K562 (cell line): Measurements from ENCODE around the gene PI16. TPM values are rescaled to one million over a fixed set of nuclear protein-coding genes. Genes with fewer than 3 reads are reported as not detected.

Source experiments
- ATAC-seq: fragments of 200-7000 bp; cut with Tn5 transposase; 3 replicates; pipeline ENCODE4 v1.9.1; 2020; ENCODE audit warnings: moderate library complexity
- BruUV-seq: library from RNA; stranded (reverse); fragments of 400-500 nt; replicated peaks from 2 replicates; lab custom pipeline; 2021; lab: Mats Ljungman, UMichigan
- CTCF ChIA-PET: fragments of 300-600 bp; formaldehyde crosslinking; extraction: SDS; loops from one replicate; lab custom pipeline; 2021; ENCODE audit warnings: low intra/inter-chr PET ratio; lab: Yijun Ruan, JAX
- POLR2A ChIA-PET: fragments of 300-600, 350-650 bp; sonication (Branson Sonifier 250); formaldehyde crosslinking; extraction: SDS; loops from one replicate; lab custom pipeline; 2021; ENCODE audit warnings: antibody characterized with exemption, inconsistent platforms; lab: Yijun Ruan, JAX
- DNase-seq, 4 experiments: peaks; one replicate each; pipeline versions ENCODE4 v3.0.0 to v3.0.0-alpha.2; 2011 to 2018; ENCODE audit warnings: low spot score in 3 of 4, mixed read lengths in 3 of 4; ENCODE audit errors: extremely low read depth in 1 of 4
- FAIRE-seq: peaks from 2 replicates; lab custom pipeline; 2011; peaks lifted over from hg19 to GRCh38; lab: Jason Lieb, UNC
- H2AFZ ChIP-seq: 2 replicates; pipeline ENCODE4 v1.6.0; 2011; ENCODE audit warnings: low read depth, low read length, control low read depth, inconsistent platforms
- H3K27ac ChIP-seq: fragments of 200-600 bp; 3 replicates; pipeline ENCODE4 v1.8.0; 2011; ENCODE audit warnings: low read depth, mild to moderate bottlenecking, control low read depth, inconsistent platforms, low read length, moderate library complexity, mixed read lengths; ENCODE audit errors: extremely low read depth
- H3K27me3 ChIP-seq, 2 experiments: fragments of 300-600 bp in 1 of 2; 2 replicates in 1 of 2; 3 replicates in 1 of 2; pipeline versions ENCODE4 v1.6.0 to v1.8.0; 2011; ENCODE audit warnings: inconsistent platforms in 2 of 2, low read length in 2 of 2, mild to moderate bottlenecking in 1 of 2, mixed read lengths in 1 of 2, moderate library complexity in 1 of 2; ENCODE audit not compliant: control insufficient read depth in 2 of 2, insufficient read depth in 2 of 2
- H3K36me3 ChIP-seq: fragments of 300-600 bp; 3 replicates; pipeline ENCODE4 v1.8.0; 2011; ENCODE audit warnings: mild to moderate bottlenecking, low read length, inconsistent platforms; ENCODE audit not compliant: control insufficient read depth, insufficient read depth
- H3K4me1 ChIP-seq, 2 experiments: fragments of 200-600 bp in 1 of 2; replicated peaks in 1 of 2; 2 replicates in 1 of 2; 3 replicates in 1 of 2; pipeline versions ENCODE4 v1.5.1 to v1.8.0; 2011; ENCODE audit warnings: inconsistent platforms in 2 of 2, low read length in 2 of 2, mild to moderate bottlenecking in 1 of 2, mixed read lengths in 1 of 2, moderate library complexity in 1 of 2; ENCODE audit not compliant: control insufficient read depth in 2 of 2, insufficient read depth in 2 of 2
- H3K4me2 ChIP-seq: 2 replicates; pipeline ENCODE4 v1.6.1; 2011; ENCODE audit warnings: low read length, control low read depth, inconsistent platforms, mixed read lengths; ENCODE audit not compliant: insufficient read depth
- H3K4me3 ChIP-seq: fragments of 200-600 bp; sonication (generic), shearing (Covaris generic); 2 replicates; pipeline ENCODE4 v1.5.1; 2016; ENCODE audit warnings: control low read depth, inconsistent platforms
- H3K79me2 ChIP-seq: fragments of 200-600 bp; 3 replicates; pipeline ENCODE4 v1.8.0; 2011; ENCODE audit warnings: low read length, inconsistent platforms; ENCODE audit not compliant: control insufficient read depth, insufficient read depth
- H3K9ac ChIP-seq, 2 experiments: 2 replicates each; pipeline versions ENCODE4 v1.6.0 to v1.6.1; 2011; ENCODE audit warnings: low read depth in 2 of 2, low read length in 2 of 2, control low read depth in 1 of 2, inconsistent platforms in 1 of 2, mild to moderate bottlenecking in 1 of 2, mixed read lengths in 1 of 2; ENCODE audit not compliant: insufficient read depth in 1 of 2
- H3K9me1 ChIP-seq: one replicate; pipeline ENCODE4 v1.6.0; 2011; ENCODE audit warnings: inconsistent platforms, mild to moderate bottlenecking, low read length, moderate library complexity; ENCODE audit not compliant: control insufficient read depth, insufficient read depth
- H3K9me3 ChIP-seq: replicated peaks from 2 replicates; pipeline ENCODE4 v1.5.1; 2011; ENCODE audit warnings: low read depth, low read length, inconsistent platforms; ENCODE audit not compliant: control insufficient read depth, insufficient read depth
- H4K20me1 ChIP-seq: replicated peaks from 2 replicates; pipeline ENCODE4 v1.6.1; 2011; ENCODE audit warnings: low read length, inconsistent platforms, mixed read lengths; ENCODE audit not compliant: control insufficient read depth, insufficient read depth
- SMARCB1 ChIP-seq: IDR thresholded peaks from 2 replicates; pipeline ENCODE4 v1.6.1; 2011; ENCODE audit warnings: improper control_type of control experiment, low read depth; ENCODE audit not compliant: insufficient read length
- TBP ChIP-seq: optimal IDR thresholded peaks from 2 replicates; pipeline ENCODE3; 2011; ENCODE audit warnings: low read depth, low read length, improper control_type of control experiment
- TSHZ1 ChIP-seq: fragments of 250-450 bp; sonication (Bioruptor Pico); IDR thresholded peaks from 2 replicates; pipeline ENCODE4 v1.4.0; 2020; ENCODE audit warnings: mild to moderate bottlenecking, moderate library complexity
- ZBTB40 ChIP-seq, 2 experiments: fragments of 450-650 bp in 1 of 2; sonication (generic) in 1 of 2; formaldehyde crosslinking in 1 of 2; IDR thresholded peaks; 2 replicates each; pipeline versions ENCODE4 v1.7.1 to v1.9.0; 2016 to 2022; ENCODE audit warnings: inconsistent platforms in 1 of 2, mild to moderate bottlenecking in 1 of 2, missing genetic modification reagents in 1 of 2
- ZNF384 ChIP-seq: IDR thresholded peaks from 2 replicates; pipeline ENCODE4 v1.6.1; 2012; ENCODE audit warnings: low read depth, low read length, improper control_type of control experiment
- WGBS: fragments of 100-300 bp; shearing (Covaris generic); methylation state at CpG from one replicate; pipeline ENCODE4 v1.1.6; 2016; ENCODE audit warnings: low coverage, mixed read lengths; ENCODE audit not compliant: insufficient coverage; ENCODE audit errors: missing lambda C conversion rate; 5-methylcytosine and 5-hydroxymethylcytosine counted together
- in situ Hi-C: fragments of 300-500 bp; cut with MboI; formaldehyde crosslinking; loops from 4 replicates; pipeline ENCODE4 v1.15.0; 2018; ENCODE audit warnings: inconsistent platforms, mixed read lengths
- intact Hi-C: fragments of 100-400 bp; cut with micrococcal nuclease; formaldehyde crosslinking; loops from 2 replicates; pipeline ENCODE4 v1.14.2; 2022
- polyA plus RNA-seq, 8 experiments: library from polyadenylated mRNA; depleted of rRNA in 4 of 8; stranded (reverse) in 5 of 8; unstranded in 3 of 8; fragments of >200 nt; fragmentation: Nextera tagmentation in 2 of 8; fragmentation: Illumina TruSeq in 1 of 8; extraction: Ambion mirVana in 2 of 8; extraction: Trizol in 1 of 8; gene quantifications; 2 replicates each; pipeline versions ENCODE4 v1.2.1 to v1.2.3, GENCODE V29; 2011 to 2014; ENCODE audit warnings: inconsistent platforms in 1 of 8, missing spikeins in 1 of 8
- total RNA-seq, 7 experiments: library from RNA; depleted of rRNA in 6 of 7; stranded (reverse); fragments of >200 nt in 6 of 7; fragmentation: Illumina TruSeq in 2 of 7; extraction: Trizol in 2 of 7; gene quantifications; 2 replicates each; pipeline versions ENCODE4 v1.2.1 to v1.2.3, GENCODE V29; 2011 to 2021; ENCODE audit warnings: low replicate concordance in 1 of 7

The PI16 gene
- total and polyA plus RNA-seq, 9 of the 15 experiments (the other 6 are each of a cell fraction or from before 2014, with no cell fraction given): 0.06 to 0.18 TPM; not detected in 7

- DNase-seq (no peak), FAIRE-seq (no peak), ATAC-seq (no peak)
- peak overlapping the region in 1 of 2 experiments; percentile 14; a peak in 1 of 4 replicates for H3K9ac ChIP-seq
- H3K4me2 ChIP-seq: no peak overlapping the region
- 91% methylated on average over 11 of the region's 11 CpGs for WGBS
- H4K20me1 ChIP-seq: peaks cover 44% of the 10 kb centered on the region
- ChIA-PET POLR2A (interaction anchor here (0.6 to 1.5 kb wide), 6 partner anchors 14 to 403 kb away, joined by 3 to 4 read pairs (median 3); no protein-coding TSS in a partner anchor), CTCF (interaction anchor here (0.7 to 1.2 kb wide), 2 partner anchors 40 to 93 kb away, joined by 3 to 4 read pairs; partner anchors contain the start of gene C6orf89)
- peaks cover 47% of the 10 kb centered on the region for H3K79me2 ChIP-seq
- H3K9me3 ChIP-seq: no peaks in the 10 kb centered on the region
- H2AFZ ChIP-seq: no peak overlapping the region
- peaks cover 96% of the 10 kb centered on the region for H3K36me3 ChIP-seq
- no peak overlapping the region for H3K27ac ChIP-seq
- TF ChIP-seq TSHZ1 (CRISPR knock-in tag): no peak
- peak; percentile 89 for TF ChIP-seq ZNF384
- TF ChIP-seq TBP: no peak
- TF ChIP-seq SMARCB1: no peak
- peak; percentile 77 for TF ChIP-seq ZBTB40 (IDR thresholded peaks at IDR 0.05)
- TF ChIP-seq ZBTB40 (CRISPR knock-in tag; IDR thresholded peaks at IDR 0.05): peak; percentile 90
- H3K27me3 ChIP-seq: no peaks in the 10 kb centered on the region
- intact Hi-C loops: no loop called here
- H3K9me1 ChIP-seq: peaks cover 12% of the 10 kb centered on the region
- BruUV-seq: no TSS peak
- in situ Hi-C loops: no loop called here
- peaks cover 7 to 9% of the 10 kb centered on the region in 2 experiments for H3K4me1 ChIP-seq
- no peak overlapping the region for H3K4me3 ChIP-seq
Observed at GRCh38 chr6:36978421-36979346, 24.1 kb downstream of the PI16 start.
